Endothelial cell of umbilical vein (primary cell): Measurements from ENCODE around the gene TUSC2. TPM values are rescaled to one million over a fixed set of nuclear protein-coding genes. Genes with fewer than 3 reads are reported as not detected.

Source experiments
- BruUV-seq: library from RNA; stranded (reverse); fragments of 400-500 nt; replicated peaks from 2 replicates; lab custom pipeline; 2021; lab: Mats Ljungman, UMichigan
- CTCF ChIA-PET: fragments of 300-600, 350-600 bp; sonication (Branson Sonifier 250); formaldehyde crosslinking; loops from one replicate; lab custom pipeline; 2021; ENCODE audit warnings: antibody characterized with exemption, inconsistent platforms; lab: Charles Lee
- POLR2A ChIA-PET: fragments of 300-600, 350-600 bp; sonication (Branson Sonifier 250); formaldehyde crosslinking; loops from one replicate; lab custom pipeline; 2021; ENCODE audit warnings: antibody characterized with exemption, inconsistent platforms; lab: Charles Lee
- DNase-seq: peaks from one replicate; pipeline ENCODE4 v3.0.0-alpha.2; 2011; ENCODE audit warnings: low read depth, low spot score
- FAIRE-seq: peaks from 2 replicates; lab custom pipeline; 2011; peaks lifted over from hg19 to GRCh38; lab: Jason Lieb, UNC
- H2AFZ ChIP-seq: 2 replicates; pipeline ENCODE4 v1.6.0; 2012; ENCODE audit warnings: low read depth, low read length, control low read depth, inconsistent platforms
- H3K27ac ChIP-seq: 2 replicates; pipeline ENCODE4 v1.5.1; 2011; ENCODE audit warnings: low read depth, mild to moderate bottlenecking, control low read depth, low read length, moderate library complexity; ENCODE audit not compliant: insufficient read depth
- H3K27me3 ChIP-seq, 2 experiments: 2 replicates each; pipeline versions ENCODE4 v1.6.0 to v1.6.1; 2011; ENCODE audit warnings: low read length in 2 of 2, mixed read lengths in 1 of 2; ENCODE audit not compliant: control insufficient read depth in 2 of 2, insufficient read depth in 2 of 2
- H3K36me3 ChIP-seq, 2 experiments: 2 replicates in 1 of 2; 3 replicates in 1 of 2; pipeline ENCODE4 v1.5.1; 2011; ENCODE audit warnings: low read length in 2 of 2, mild to moderate bottlenecking in 1 of 2, moderate library complexity in 1 of 2; ENCODE audit not compliant: control insufficient read depth in 2 of 2, insufficient read depth in 2 of 2; ENCODE audit errors: extremely low read depth in 1 of 2
- H3K4me1 ChIP-seq: 3 replicates; pipeline ENCODE4 v1.5.1; 2011; ENCODE audit warnings: mild to moderate bottlenecking, low read length; ENCODE audit not compliant: control insufficient read depth, insufficient read depth; ENCODE audit errors: extremely low read depth
- H3K4me2 ChIP-seq: 2 replicates; pipeline ENCODE4 v1.6.1; 2011; ENCODE audit warnings: low read length, control low read depth, mixed read lengths; ENCODE audit not compliant: insufficient read depth
- H3K4me3 ChIP-seq, 3 experiments: fragments of 200-600 bp in 1 of 3; sonication (generic), shearing (Covaris generic) in 1 of 3; replicated peaks in 1 of 3; 2 replicates each; pipeline ENCODE4 v1.5.1; 2011 to 2016; ENCODE audit warnings: control low read depth in 3 of 3, low read length in 3 of 3, mild to moderate bottlenecking in 2 of 3, inconsistent platforms in 1 of 3, low read depth in 1 of 3, moderate library complexity in 1 of 3; ENCODE audit not compliant: insufficient read depth in 1 of 3
- H3K79me2 ChIP-seq: 2 replicates; pipeline ENCODE4 v1.6.0; 2012; ENCODE audit warnings: low read length, inconsistent platforms; ENCODE audit not compliant: control insufficient read depth, insufficient read depth
- H3K9ac ChIP-seq: replicated peaks from 2 replicates; pipeline ENCODE3; 2011; ENCODE audit warnings: low read length, control low read depth; ENCODE audit not compliant: insufficient read depth; ENCODE audit errors: extremely low read depth
- H3K9me1 ChIP-seq: replicated peaks from 3 replicates; pipeline ENCODE4 v1.6.0; 2011; ENCODE audit warnings: mild to moderate bottlenecking, low read length; ENCODE audit not compliant: control insufficient read depth, insufficient read depth; ENCODE audit errors: extremely low read depth
- H3K9me3 ChIP-seq: replicated peaks from 2 replicates; pipeline ENCODE4 v1.5.1; 2012; ENCODE audit warnings: low read length, inconsistent platforms; ENCODE audit not compliant: control insufficient read depth, insufficient read depth
- H4K20me1 ChIP-seq: replicated peaks from 2 replicates; pipeline ENCODE3; 2011; ENCODE audit warnings: mild to moderate bottlenecking, low read length; ENCODE audit not compliant: control insufficient read depth, insufficient read depth; ENCODE audit errors: extremely low read depth
- CTCF ChIP-seq, 2 donors: IDR thresholded peaks; 1 replicate in 1 of 2; 2 replicates in 1 of 2; pipeline ENCODE4 v1.5.1; 2011; ENCODE audit warnings: low read length in 2 of 2, mild to moderate bottlenecking in 2 of 2, moderate library complexity in 2 of 2, control low read depth in 1 of 2, inconsistent platforms in 1 of 2, low read depth in 1 of 2; ENCODE audit not compliant: insufficient read depth in 1 of 2; ENCODE audit errors: extremely low read depth in 1 of 2
- FOS ChIP-seq: IDR thresholded peaks from 2 replicates; pipeline ENCODE4 v1.6.1; 2011; ENCODE audit warnings: mild to moderate bottlenecking, low read length, moderate library complexity, borderline replicate concordance; ENCODE audit not compliant: insufficient read depth
- GATA2 ChIP-seq: IDR thresholded peaks from 2 replicates; pipeline ENCODE4 v1.7.0; 2011; ENCODE audit warnings: low read depth, mild to moderate bottlenecking, moderate library complexity, mixed read lengths, low read length; ENCODE audit not compliant: insufficient read length, insufficient read depth
- JUN ChIP-seq: IDR thresholded peaks from 2 replicates; pipeline ENCODE4 v1.6.1; 2011; ENCODE audit warnings: borderline replicate concordance, low read depth; ENCODE audit not compliant: insufficient read length, insufficient read depth
- MYC ChIP-seq: IDR thresholded peaks from one replicate; pipeline ENCODE4 v1.6.1; 2011; ENCODE audit warnings: mild to moderate bottlenecking, low read depth, low read length
- dilution Hi-C: fragments of 300-500 bp; cut with MboI; formaldehyde crosslinking; loops from one replicate; pipeline ENCODE4 v1.15.0; 2019; ENCODE audit warnings: low sequenced_read_pairs; ENCODE audit not compliant: extremely low pct_ligation_motif_present
- intact Hi-C: fragments of 100-400 bp; cut with micrococcal nuclease; formaldehyde crosslinking; loops from one replicate; pipeline ENCODE4 v1.10.0; 2022
- polyA plus RNA-seq, 4 experiments: library from polyadenylated mRNA; depleted of rRNA in 3 of 4; stranded (reverse) in 3 of 4; unstranded in 1 of 4; fragments of >200 nt; gene quantifications; 2 replicates each; pipeline versions ENCODE4 v1.2.1 to v1.2.3, GENCODE V29; 2011 to 2012; ENCODE audit warnings: missing spikeins in 1 of 4
- total RNA-seq: library from RNA; stranded (reverse); gene quantifications from 2 replicates; pipeline ENCODE4 v1.2.3, GENCODE V29; 2021

Gene TUSC2
- total and polyA plus RNA-seq, 2 donors (not counting 3 experiments of a cell fraction or from before 2014, with no cell fraction given): 30.0 to 89.0 TPM

DNA sequence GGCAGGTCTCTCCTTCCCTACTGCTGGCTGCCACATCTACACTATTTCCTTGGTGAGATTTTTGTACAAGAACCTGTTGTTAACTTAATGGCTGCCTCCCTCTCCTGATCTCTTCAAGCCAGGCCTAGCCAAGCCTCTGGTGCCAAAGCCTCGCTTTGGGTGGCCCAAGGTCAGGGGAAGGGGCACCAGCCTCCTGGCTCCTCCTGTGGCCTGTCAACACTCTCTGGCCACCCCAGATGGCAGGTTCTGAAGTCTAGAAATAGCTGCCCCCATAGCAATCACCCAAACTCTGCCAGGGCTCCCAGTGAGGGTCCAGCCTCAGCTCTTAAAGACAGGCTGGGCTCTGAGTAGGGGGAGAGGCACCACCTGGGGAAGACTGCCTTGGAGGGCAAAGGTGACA is 40.8 kb downstream of the TUSC2 start:
- dilution Hi-C loops: no loop called here
- H3K27ac ChIP-seq: no peak overlapping the region

More for the DNA sequence above, 40.8 kb downstream of the TUSC2 start:
- TF ChIP-seq GATA2: no peak
- TF ChIP-seq JUN: no peak
- TF ChIP-seq MYC: no peak
- TF ChIP-seq FOS: no peak
- TF ChIP-seq CTCF (IDR thresholded peaks at IDR 0.05; ENCODE audit: extremely low read depth in 1 of 2, insufficient read depth in 1 of 2, low read depth in 1 of 2, low read length in 2 of 2): no peak
- Histone ChIP-seq H3K79me2 (peaks cover 27% of the 10 kb centered on the region), H3K9me1 (no peaks in the 10 kb centered on the region), H3K4me2 (no peak overlapping the region), H3K27me3 (no peaks in the 10 kb centered on the region), H3K4me3 (no peak overlapping the region), H3K9me3 (no peaks in the 10 kb centered on the region), H3K4me1 (peaks cover 6% of the 10 kb centered on the region), H3K36me3 (peaks cover 3 to 35% of the 10 kb centered on the region in 2 experiments), H3K9ac (no peak overlapping the region), H4K20me1 (no peaks in the 10 kb centered on the region), H2AFZ (no peak overlapping the region)
- ChIA-PET POLR2A (no interaction called here), CTCF (no interaction called here)
- FAIRE-seq: no peak
- intact Hi-C loops: no loop called here
- no peak for DNase-seq
- no TSS peak for BruUV-seq
